K562 (cell line): ENCODE results near the gene CXXC4. TPM values are rescaled to one million over a fixed set of nuclear protein-coding genes. Genes with fewer than 3 reads are reported as not detected.

ENCODE experiments used
- ATAC-seq: fragments of 200-7000 bp; cut with Tn5 transposase; 3 replicates; pipeline ENCODE4 v1.9.1; 2020; ENCODE audit warnings: moderate library complexity
- BruUV-seq: library from RNA; stranded (reverse); fragments of 400-500 nt; replicated peaks from 2 replicates; lab custom pipeline; 2021; lab: Mats Ljungman, UMichigan
- CTCF ChIA-PET: fragments of 300-600 bp; formaldehyde crosslinking; extraction: SDS; loops from one replicate; lab custom pipeline; 2021; ENCODE audit warnings: low intra/inter-chr PET ratio; lab: Yijun Ruan, JAX
- POLR2A ChIA-PET: fragments of 300-600, 350-650 bp; sonication (Branson Sonifier 250); formaldehyde crosslinking; extraction: SDS; loops from one replicate; lab custom pipeline; 2021; ENCODE audit warnings: antibody characterized with exemption, inconsistent platforms; lab: Yijun Ruan, JAX
- DNase-seq, 4 experiments: peaks; one replicate each; pipeline versions ENCODE4 v3.0.0 to v3.0.0-alpha.2; 2011 to 2018; ENCODE audit warnings: low spot score in 3 of 4, mixed read lengths in 3 of 4; ENCODE audit errors: extremely low read depth in 1 of 4
- FAIRE-seq: peaks from 2 replicates; lab custom pipeline; 2011; peaks lifted over from hg19 to GRCh38; lab: Jason Lieb, UNC
- H2AFZ ChIP-seq: 2 replicates; pipeline ENCODE4 v1.6.0; 2011; ENCODE audit warnings: low read depth, low read length, control low read depth, inconsistent platforms
- H3K27ac ChIP-seq: fragments of 200-600 bp; 3 replicates; pipeline ENCODE4 v1.8.0; 2011; ENCODE audit warnings: low read depth, mild to moderate bottlenecking, control low read depth, inconsistent platforms, low read length, moderate library complexity, mixed read lengths; ENCODE audit errors: extremely low read depth
- H3K27me3 ChIP-seq, 2 experiments: fragments of 300-600 bp in 1 of 2; 2 replicates in 1 of 2; 3 replicates in 1 of 2; pipeline versions ENCODE4 v1.6.0 to v1.8.0; 2011; ENCODE audit warnings: inconsistent platforms in 2 of 2, low read length in 2 of 2, mild to moderate bottlenecking in 1 of 2, mixed read lengths in 1 of 2, moderate library complexity in 1 of 2; ENCODE audit not compliant: control insufficient read depth in 2 of 2, insufficient read depth in 2 of 2
- H3K36me3 ChIP-seq: fragments of 300-600 bp; 3 replicates; pipeline ENCODE4 v1.8.0; 2011; ENCODE audit warnings: mild to moderate bottlenecking, low read length, inconsistent platforms; ENCODE audit not compliant: control insufficient read depth, insufficient read depth
- H3K4me1 ChIP-seq, 2 experiments: fragments of 200-600 bp in 1 of 2; replicated peaks in 1 of 2; 2 replicates in 1 of 2; 3 replicates in 1 of 2; pipeline versions ENCODE4 v1.5.1 to v1.8.0; 2011; ENCODE audit warnings: inconsistent platforms in 2 of 2, low read length in 2 of 2, mild to moderate bottlenecking in 1 of 2, mixed read lengths in 1 of 2, moderate library complexity in 1 of 2; ENCODE audit not compliant: control insufficient read depth in 2 of 2, insufficient read depth in 2 of 2
- H3K4me2 ChIP-seq: 2 replicates; pipeline ENCODE4 v1.6.1; 2011; ENCODE audit warnings: low read length, control low read depth, inconsistent platforms, mixed read lengths; ENCODE audit not compliant: insufficient read depth
- H3K4me3 ChIP-seq: fragments of 200-600 bp; sonication (generic), shearing (Covaris generic); 2 replicates; pipeline ENCODE4 v1.5.1; 2016; ENCODE audit warnings: control low read depth, inconsistent platforms
- H3K79me2 ChIP-seq: fragments of 200-600 bp; 3 replicates; pipeline ENCODE4 v1.8.0; 2011; ENCODE audit warnings: low read length, inconsistent platforms; ENCODE audit not compliant: control insufficient read depth, insufficient read depth
- H3K9ac ChIP-seq, 2 experiments: 2 replicates each; pipeline versions ENCODE4 v1.6.0 to v1.6.1; 2011; ENCODE audit warnings: low read depth in 2 of 2, low read length in 2 of 2, control low read depth in 1 of 2, inconsistent platforms in 1 of 2, mild to moderate bottlenecking in 1 of 2, mixed read lengths in 1 of 2; ENCODE audit not compliant: insufficient read depth in 1 of 2
- H3K9me1 ChIP-seq: one replicate; pipeline ENCODE4 v1.6.0; 2011; ENCODE audit warnings: inconsistent platforms, mild to moderate bottlenecking, low read length, moderate library complexity; ENCODE audit not compliant: control insufficient read depth, insufficient read depth
- H3K9me3 ChIP-seq: replicated peaks from 2 replicates; pipeline ENCODE4 v1.5.1; 2011; ENCODE audit warnings: low read depth, low read length, inconsistent platforms; ENCODE audit not compliant: control insufficient read depth, insufficient read depth
- H4K20me1 ChIP-seq: replicated peaks from 2 replicates; pipeline ENCODE4 v1.6.1; 2011; ENCODE audit warnings: low read length, inconsistent platforms, mixed read lengths; ENCODE audit not compliant: control insufficient read depth, insufficient read depth
- BRF1 ChIP-seq: IDR thresholded peaks from 3 replicates; pipeline ENCODE4 v1.6.1; 2011; ENCODE audit warnings: borderline replicate concordance, mild to moderate bottlenecking; ENCODE audit not compliant: insufficient read length; ENCODE audit errors: extremely low read depth
- CC2D1A ChIP-seq: fragments of 450-650 bp; IDR thresholded peaks from 2 replicates; pipeline ENCODE4 v1.6.1; 2017; ENCODE audit warnings: mild to moderate bottlenecking
- CHD1 ChIP-seq: fragments of 200-600 bp; sonication (generic); IDR thresholded peaks from one replicate; pipeline ENCODE4 v1.6.1; 2012; ENCODE audit warnings: mild to moderate bottlenecking, moderate library complexity, low read length, inconsistent platforms
- CREB1 ChIP-seq, 2 experiments: sonication (generic) in 1 of 2; formaldehyde crosslinking in 1 of 2; IDR thresholded peaks; 2 replicates each; pipeline versions ENCODE4 v1.6.1 to v1.8.0; 2012 to 2022; ENCODE audit warnings: inconsistent platforms in 1 of 2, mild to moderate bottlenecking in 1 of 2, missing genetic modification reagents in 1 of 2, moderate library complexity in 1 of 2
- ETV6 ChIP-seq, 3 experiments: fragments of 150-350 bp in 1 of 3; sonication (generic) in 1 of 3; formaldehyde crosslinking in 1 of 3; IDR thresholded peaks; 2 replicates each; pipeline versions ENCODE4 v1.6.1 to v1.8.0; 2014 to 2022; ENCODE audit warnings: borderline replicate concordance in 2 of 3, low read depth in 2 of 3, antibody characterized with exemption in 1 of 3, low read length in 1 of 3, mild to moderate bottlenecking in 1 of 3, missing genetic modification reagents in 1 of 3
- GMEB1 ChIP-seq: fragments of 250-450 bp; sonication (Bioruptor Pico); IDR thresholded peaks from 2 replicates; pipeline ENCODE4 v1.4.0; 2020; ENCODE audit warnings: mild to moderate bottlenecking
- NUFIP1 ChIP-seq: fragments of 450-650 bp; IDR thresholded peaks from 2 replicates; pipeline ENCODE4 v1.6.1; 2018; ENCODE audit not compliant: partially characterized antibody
- POLR2H ChIP-seq: IDR thresholded peaks from 2 replicates; pipeline ENCODE4 v1.6.1; 2016; ENCODE audit warnings: missing genetic modification characterization, low read depth, mild to moderate bottlenecking, control low read depth, missing compliant biosample characterization, moderate library complexity
- SMARCC2 ChIP-seq: fragments of 450-650 bp; IDR thresholded peaks from 2 replicates; pipeline ENCODE4 v1.6.1; 2017; ENCODE audit warnings: antibody characterized with exemption, moderate library complexity, mild to moderate bottlenecking, low read depth
- WHSC1 ChIP-seq: IDR thresholded peaks from one replicate; pipeline ENCODE4 v1.6.1; 2012; ENCODE audit warnings: low read length, control low read depth, inconsistent platforms
- ZBTB8A ChIP-seq: fragments of 450-650 bp; IDR thresholded peaks from 2 replicates; pipeline ENCODE4 v1.6.1; 2018; ENCODE audit warnings: mild to moderate bottlenecking, moderate library complexity; ENCODE audit not compliant: partially characterized antibody
- ZNF134 ChIP-seq: fragments of 250-450 bp; sonication (Bioruptor Pico); conservative IDR thresholded peaks from 2 replicates; pipeline ENCODE4 v1.4.0; 2020
- WGBS: fragments of 100-300 bp; shearing (Covaris generic); methylation state at CpG from one replicate; pipeline ENCODE4 v1.1.6; 2016; ENCODE audit warnings: low coverage, mixed read lengths; ENCODE audit not compliant: insufficient coverage; ENCODE audit errors: missing lambda C conversion rate; 5-methylcytosine and 5-hydroxymethylcytosine counted together
- in situ Hi-C: fragments of 300-500 bp; cut with MboI; formaldehyde crosslinking; loops from 4 replicates; pipeline ENCODE4 v1.15.0; 2018; ENCODE audit warnings: inconsistent platforms, mixed read lengths
- intact Hi-C: fragments of 100-400 bp; cut with micrococcal nuclease; formaldehyde crosslinking; loops from 2 replicates; pipeline ENCODE4 v1.14.2; 2022
- polyA plus RNA-seq, 8 experiments: library from polyadenylated mRNA; depleted of rRNA in 4 of 8; stranded (reverse) in 5 of 8; unstranded in 3 of 8; fragments of >200 nt; fragmentation: Nextera tagmentation in 2 of 8; fragmentation: Illumina TruSeq in 1 of 8; extraction: Ambion mirVana in 2 of 8; extraction: Trizol in 1 of 8; gene quantifications; 2 replicates each; pipeline versions ENCODE4 v1.2.1 to v1.2.3, GENCODE V29; 2011 to 2014; ENCODE audit warnings: inconsistent platforms in 1 of 8, missing spikeins in 1 of 8
- total RNA-seq, 7 experiments: library from RNA; depleted of rRNA in 6 of 7; stranded (reverse); fragments of >200 nt in 6 of 7; fragmentation: Illumina TruSeq in 2 of 7; extraction: Trizol in 2 of 7; gene quantifications; 2 replicates each; pipeline versions ENCODE4 v1.2.1 to v1.2.3, GENCODE V29; 2011 to 2021; ENCODE audit warnings: low replicate concordance in 1 of 7
- TF ChIP-seq, protein P1 (sequence below): fragments of 450-650 bp; formaldehyde crosslinking; conservative IDR thresholded peaks from 2 replicates; pipeline ENCODE4 v1.4.0; 2022; ENCODE audit warnings: mild to moderate bottlenecking, missing genetic modification characterization
- TF ChIP-seq, protein P2 (sequence below): fragments of 450-650 bp; IDR thresholded peaks from 2 replicates; pipeline ENCODE4 v1.7.0; 2016; ENCODE audit warnings: borderline replicate concordance
- TF ChIP-seq, protein P3 (sequence below): fragments of 250-450 bp; sonication (Bioruptor Pico); IDR thresholded peaks from 2 replicates; pipeline ENCODE4 v1.5.1; 2021; ENCODE audit warnings: mild to moderate bottlenecking

Gene CXXC4
- total and polyA plus RNA-seq, 9 of the 15 experiments (the other 6 are each of a cell fraction or from before 2014, with no cell fraction given), result not detected

- ATAC-seq (no peak), FAIRE-seq (no peak), DNase-seq (no peak)
- H4K20me1 ChIP-seq, result no peaks in the 10 kb centered on the region
- H3K9me3 ChIP-seq, result no peaks in the 10 kb centered on the region
- H3K4me3 ChIP-seq, result no peak overlapping the region
- intact Hi-C loops (no loop called here), in situ Hi-C loops (no loop called here)
- no peak overlapping the region for H3K9ac ChIP-seq
- POLR2A ChIA-PET, result no interaction called here
- TF ChIP-seq, protein P1, sequence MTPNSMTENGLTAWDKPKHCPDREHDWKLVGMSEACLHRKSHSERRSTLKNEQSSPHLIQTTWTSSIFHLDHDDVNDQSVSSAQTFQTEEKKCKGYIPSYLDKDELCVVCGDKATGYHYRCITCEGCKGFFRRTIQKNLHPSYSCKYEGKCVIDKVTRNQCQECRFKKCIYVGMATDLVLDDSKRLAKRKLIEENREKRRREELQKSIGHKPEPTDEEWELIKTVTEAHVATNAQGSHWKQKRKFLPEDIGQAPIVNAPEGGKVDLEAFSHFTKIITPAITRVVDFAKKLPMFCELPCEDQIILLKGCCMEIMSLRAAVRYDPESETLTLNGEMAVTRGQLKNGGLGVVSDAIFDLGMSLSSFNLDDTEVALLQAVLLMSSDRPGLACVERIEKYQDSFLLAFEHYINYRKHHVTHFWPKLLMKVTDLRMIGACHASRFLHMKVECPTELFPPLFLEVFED (CRISPR knock-in tag), result no peak
- TF ChIP-seq CREB1 (IDR thresholded peaks at IDR 0.05) (no peak), CREB1 (CRISPR knock-in tag; IDR thresholded peaks at IDR 0.05) (no peak), ZNF134 (CRISPR knock-in tag) (no peak), CC2D1A (no peak), BRF1 (no peak), ZBTB8A (no peak), CHD1 (no peak), SMARCC2 (no peak), NUFIP1 (no peak), GMEB1 (CRISPR knock-in tag) (no peak), ETV6 (IDR thresholded peaks at IDR 0.05; ENCODE audit: borderline replicate concordance in 1 of 2, low read depth in 2 of 2, low read length in 1 of 2) (no peak), ETV6 (CRISPR knock-in tag; IDR thresholded peaks at IDR 0.05; ENCODE audit: borderline replicate concordance) (no peak), WHSC1 (no peak), POLR2H (tag) (no peak)
- TF ChIP-seq, protein P2, sequence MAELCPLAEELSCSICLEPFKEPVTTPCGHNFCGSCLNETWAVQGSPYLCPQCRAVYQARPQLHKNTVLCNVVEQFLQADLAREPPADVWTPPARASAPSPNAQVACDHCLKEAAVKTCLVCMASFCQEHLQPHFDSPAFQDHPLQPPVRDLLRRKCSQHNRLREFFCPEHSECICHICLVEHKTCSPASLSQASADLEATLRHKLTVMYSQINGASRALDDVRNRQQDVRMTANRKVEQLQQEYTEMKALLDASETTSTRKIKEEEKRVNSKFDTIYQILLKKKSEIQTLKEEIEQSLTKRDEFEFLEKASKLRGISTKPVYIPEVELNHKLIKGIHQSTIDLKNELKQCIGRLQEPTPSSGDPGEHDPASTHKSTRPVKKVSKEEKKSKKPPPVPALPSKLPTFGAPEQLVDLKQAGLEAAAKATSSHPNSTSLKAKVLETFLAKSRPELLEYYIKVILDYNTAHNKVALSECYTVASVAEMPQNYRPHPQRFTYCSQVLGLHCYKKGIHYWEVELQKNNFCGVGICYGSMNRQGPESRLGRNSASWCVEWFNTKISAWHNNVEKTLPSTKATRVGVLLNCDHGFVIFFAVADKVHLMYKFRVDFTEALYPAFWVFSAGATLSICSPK, result no peak
- TF ChIP-seq, protein P3, sequence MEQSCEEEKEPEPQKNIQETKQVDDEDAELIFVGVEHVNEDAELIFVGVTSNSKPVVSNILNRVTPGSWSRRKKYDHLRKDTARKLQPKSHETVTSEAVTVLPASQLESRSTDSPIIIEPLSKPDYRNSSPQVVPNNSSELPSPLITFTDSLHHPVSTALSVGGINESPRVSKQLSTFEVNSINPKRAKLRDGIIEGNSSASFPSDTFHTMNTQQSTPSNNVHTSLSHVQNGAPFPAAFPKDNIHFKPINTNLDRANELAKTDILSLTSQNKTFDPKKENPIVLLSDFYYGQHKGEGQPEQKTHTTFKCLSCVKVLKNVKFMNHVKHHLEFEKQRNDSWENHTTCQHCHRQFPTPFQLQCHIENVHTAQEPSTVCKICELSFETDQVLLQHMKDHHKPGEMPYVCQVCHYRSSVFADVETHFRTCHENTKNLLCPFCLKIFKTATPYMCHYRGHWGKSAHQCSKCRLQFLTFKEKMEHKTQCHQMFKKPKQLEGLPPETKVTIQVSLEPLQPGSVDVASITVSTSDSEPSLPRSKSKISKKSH, result no peak
- no TSS peak for BruUV-seq
- H3K4me2 ChIP-seq, result no peak overlapping the region
- WGBS, result 2% methylated on average over 4 of the region's 4 CpGs
- no peaks in the 10 kb centered on the region for H3K79me2 ChIP-seq
- H3K9me1 ChIP-seq, result no peaks in the 10 kb centered on the region
- H2AFZ ChIP-seq, result no peak overlapping the region
- H3K36me3 ChIP-seq, result no peaks in the 10 kb centered on the region
- H3K4me1 ChIP-seq, result no peaks in the 10 kb centered on the region
- H3K27me3 ChIP-seq, result no peaks in the 10 kb centered on the region
- no peak overlapping the region for H3K27ac ChIP-seq
- CTCF ChIA-PET, result no interaction called here
Measured at GRCh38 chr4:104475652-104476051, 19.0 kb downstream of the CXXC4 start.
